GM18499 (cell line): ENCODE results near the gene CPD.
"Not testable (repeated sequence)": the region's sequence is repeated elsewhere in the genome, so short reads cannot be mapped to it uniquely, and the experiment has no call there.

Source experiments
- ATAC-seq: cut with Tn5 transposase; IDR thresholded peaks from one replicate; pipeline ENCODE4 v1.9.1; 2021; ENCODE audit warnings: moderate number of reproducible peaks; ENCODE audit not compliant: insufficient read depth, unreplicated experiment

The CPD gene

GRCh38 chr17:30422171-30422570 lies 43.4 kb downstream of the CPD start:
- ATAC-seq: no peak

GRCh38 chr17:30424471-30424870 lies 45.7 kb downstream of the CPD start:
- ATAC-seq: no peak

GRCh38 chr17:30426292-30426691 lies 47.6 kb downstream of the CPD start:
- ATAC-seq: no peak

GRCh38 chr17:30427611-30428010 lies 48.9 kb downstream of the CPD start:
- no peak for ATAC-seq

DNA sequence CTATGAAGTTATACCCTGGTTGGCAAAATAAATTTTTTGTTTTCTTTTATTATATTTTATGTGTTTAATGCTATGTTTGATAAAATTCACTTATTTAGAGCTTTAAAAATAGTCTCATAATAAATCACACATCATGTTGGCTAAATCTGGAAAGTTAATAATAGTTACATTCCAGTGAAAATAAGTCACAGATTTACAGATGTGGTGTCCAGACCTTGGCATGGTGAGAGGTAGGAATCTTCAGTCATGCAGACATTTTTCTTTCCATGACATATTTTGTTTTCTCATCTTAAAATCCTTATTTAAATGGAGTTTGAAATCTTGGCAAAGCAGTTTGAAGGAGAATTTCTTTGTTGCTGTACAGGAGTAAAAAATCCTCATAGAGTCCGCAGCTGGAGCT lies 50.4 kb downstream of the CPD start:
- ATAC-seq: no peak

GRCh38 chr17:30433514-30433913 lies 54.8 kb downstream of the CPD start:
- no peak for ATAC-seq

DNA sequence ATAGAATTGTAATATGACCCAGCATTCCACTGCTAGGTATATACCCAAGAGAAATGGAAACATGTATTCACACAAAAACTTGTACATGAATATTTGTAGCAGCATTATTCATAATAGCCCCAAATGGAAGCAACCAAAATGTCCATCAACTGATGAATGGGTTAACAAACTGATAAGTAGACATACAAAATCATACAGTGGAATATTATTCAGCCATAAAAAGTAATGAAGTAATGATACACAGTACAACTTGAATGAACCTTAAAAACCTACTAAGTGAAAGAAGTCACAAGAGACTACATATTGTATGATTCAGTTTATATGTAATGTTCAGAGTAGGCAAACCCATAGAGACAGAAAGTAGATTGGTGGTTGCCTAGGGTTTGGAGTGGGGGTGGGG lies 58.0 kb downstream of the CPD start:
- no peak for ATAC-seq

DNA sequence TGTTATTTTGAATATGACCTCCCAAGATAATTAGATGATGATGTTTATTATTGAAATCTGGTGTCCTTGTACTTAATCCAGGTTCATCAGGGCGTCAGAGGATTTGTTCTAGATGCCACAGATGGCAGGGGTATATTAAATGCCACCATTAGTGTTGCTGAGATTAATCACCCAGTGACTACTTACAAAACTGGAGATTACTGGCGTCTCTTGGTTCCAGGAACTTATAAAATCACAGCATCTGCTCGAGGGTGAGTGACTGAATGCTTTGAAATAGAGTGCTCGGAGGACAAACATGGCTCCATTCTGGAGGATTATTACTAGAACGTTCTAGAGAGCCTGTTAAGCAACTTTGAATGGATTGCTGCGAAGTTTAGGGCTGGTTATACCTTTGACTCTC lies 65.0 kb downstream of the CPD start:
- ATAC-seq: no peak

- not testable (repeated sequence) for ATAC-seq
Measured at GRCh38 chr17:30446640-30447039, 67.9 kb downstream of the CPD start.

DNA sequence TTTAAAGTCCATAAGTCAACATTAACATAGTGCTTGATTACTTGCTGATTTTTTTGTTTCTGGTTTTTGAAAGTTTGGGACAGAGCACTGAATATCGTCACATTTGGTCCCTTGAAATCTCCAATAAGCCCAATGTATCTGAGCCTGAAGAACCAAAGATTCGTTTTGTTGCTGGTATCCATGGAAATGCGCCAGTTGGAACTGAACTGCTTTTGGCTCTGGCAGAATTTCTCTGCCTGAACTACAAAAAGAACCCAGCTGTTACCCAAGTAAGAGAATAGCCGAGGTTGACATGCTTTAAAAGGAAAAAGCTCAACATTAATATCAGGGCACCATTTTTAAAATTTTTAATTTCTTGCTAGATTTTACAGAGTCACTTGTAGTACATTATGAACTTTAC lies 70.8 kb downstream of the CPD start:
- ATAC-seq: no peak

- ATAC-seq: no peak
Measured at GRCh38 chr17:30450125-30451027, 71.6 kb downstream of the CPD start.

- no peak for ATAC-seq
Measured at GRCh38 chr17:30454635-30455034, 75.9 kb downstream of the CPD start.

GRCh38 chr17:30458371-30458770 lies 79.6 kb downstream of the CPD start:
- no peak for ATAC-seq

DNA sequence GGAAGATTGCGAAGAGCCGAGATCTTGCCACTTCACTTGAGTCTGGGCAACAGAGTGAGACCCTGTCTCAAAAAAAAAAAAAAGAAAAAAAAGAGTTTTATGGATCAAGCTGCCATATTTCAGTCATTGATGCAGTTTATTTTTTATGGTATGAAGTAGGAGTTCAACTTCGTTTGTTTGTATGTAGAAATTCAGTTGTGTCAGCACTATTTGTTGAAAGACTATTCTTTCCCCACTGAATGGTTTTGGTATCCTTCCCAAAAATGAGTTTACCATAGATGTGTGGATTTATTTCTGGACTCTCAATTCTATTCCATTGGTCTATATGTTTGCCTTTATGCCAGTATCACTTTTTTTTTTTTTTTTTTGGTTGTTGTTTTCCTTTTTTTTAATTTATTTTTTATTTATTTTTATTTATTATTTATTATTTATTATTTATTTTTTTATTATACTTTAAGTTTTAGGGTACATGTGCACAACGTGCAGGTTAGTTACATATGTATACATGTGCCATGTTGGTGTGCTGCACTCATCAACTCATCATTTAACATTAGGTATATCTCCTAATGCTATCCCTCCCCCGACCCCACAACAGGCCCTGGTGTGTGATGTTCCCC lies 80.2 kb downstream of the CPD start:
- not testable (repeated sequence) for ATAC-seq

GRCh38 chr17:30468465-30468864 lies 89.7 kb downstream of the CPD start:
- ATAC-seq: no peak

GRCh38 chr17:30472238-30472890 lies 93.6 kb downstream of the CPD start:
- no peak for ATAC-seq

- ATAC-seq: no peak
Measured at GRCh38 chr17:30475206-30475605, 96.5 kb downstream of the CPD start.

- no peak for ATAC-seq
Measured at GRCh38 chr17:30476726-30477082, 98.0 kb downstream of the CPD start.

DNA sequence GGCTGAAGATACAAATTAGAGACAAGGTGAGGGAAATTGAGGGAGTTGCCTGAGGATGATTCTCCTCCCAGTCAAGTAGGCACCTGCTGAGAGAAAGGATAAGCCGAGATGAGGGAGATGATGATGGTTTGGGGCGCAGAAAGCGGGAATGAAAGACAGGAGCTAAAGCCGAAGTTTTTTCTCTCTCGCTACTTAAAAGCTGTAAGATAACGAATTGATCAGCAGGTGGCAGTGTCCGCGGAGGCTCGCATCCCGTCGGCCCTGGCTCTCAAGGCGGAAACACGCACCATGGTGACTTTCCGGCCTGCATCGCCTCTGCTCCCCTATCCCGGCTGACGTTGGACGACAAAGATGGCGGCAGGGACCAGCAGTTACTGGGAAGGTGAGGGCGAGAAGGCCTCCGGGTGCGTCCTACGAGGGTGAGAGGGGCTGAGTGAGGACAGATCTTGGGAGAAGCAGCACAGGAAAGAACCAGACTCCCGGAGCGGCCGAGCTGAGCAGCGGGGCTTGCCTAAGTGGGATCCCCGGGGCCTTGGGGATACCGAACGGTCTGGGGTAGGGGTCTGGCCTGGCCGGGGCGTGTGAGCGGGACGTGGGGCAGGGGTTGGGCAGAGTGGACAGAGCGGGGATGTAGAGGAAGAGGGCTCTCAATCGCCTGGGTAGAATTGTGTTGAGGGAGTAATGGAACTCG lies 98.5 kb downstream of the CPD start, which contains the start of gene GOSR1:
GOSR1 (plus strand) TSS at position 326 of the 691 bp plus-strand sequence; CDS start at position 352, 26 bp downstream.
- peak; percentile 82 for ATAC-seq

DNA sequence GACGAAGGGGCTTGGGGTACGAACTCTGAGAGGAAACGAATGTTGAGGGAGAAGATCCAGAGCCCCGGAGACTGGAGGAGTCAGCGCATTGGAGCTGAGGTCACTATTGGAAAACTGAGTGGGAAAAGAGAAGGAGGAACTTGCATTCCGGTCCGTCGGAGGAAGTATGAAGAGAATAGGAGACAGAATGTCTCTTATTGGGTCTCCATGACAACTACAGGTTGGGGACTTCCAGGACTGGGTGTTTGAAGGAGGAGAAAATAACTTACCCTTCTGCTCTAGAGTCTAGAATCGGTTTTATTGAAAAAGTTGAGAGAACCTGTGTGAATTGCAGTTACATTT lies 99.0 kb downstream of the CPD start:
- ATAC-seq: no peak

DNA sequence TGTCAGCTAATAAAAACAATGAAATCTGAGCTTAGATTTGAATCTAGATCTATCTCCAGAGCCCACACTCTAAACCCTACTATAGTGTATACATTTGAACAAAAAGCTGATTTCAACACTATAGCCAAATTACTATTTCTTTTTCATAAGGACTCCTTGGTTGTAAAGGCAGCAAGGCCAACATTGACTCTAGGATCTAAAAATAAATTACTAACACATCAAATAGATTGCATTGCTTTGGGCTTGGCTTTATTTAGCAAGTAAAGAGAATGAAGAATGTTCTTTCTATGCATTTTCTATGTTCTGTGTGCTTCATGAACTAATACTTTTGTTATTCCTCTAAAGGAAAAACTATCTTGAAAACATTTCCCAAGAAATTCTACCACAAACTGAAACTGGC lies 103.8 kb downstream of the CPD start:
- ATAC-seq: no peak
